GM12864 (cell line): ENCODE data around the gene VKORC1L1.
"Not testable (repeated sequence)": the region's sequence is repeated elsewhere in the genome, so short reads cannot be mapped to it uniquely, and the experiment has no call there.

Source experiments
- DNase-seq: peaks from one replicate; pipeline ENCODE4 v3.0.0-alpha.2; 2011; ENCODE audit warnings: low read depth
- H3K4me3 ChIP-seq: 2 replicates; pipeline ENCODE4 v1.5.1; 2011; ENCODE audit warnings: mild to moderate bottlenecking, low read depth, low read length, control low read depth
- TF ChIP-seq, protein P1 (sequence below): IDR thresholded peaks from 2 replicates; pipeline ENCODE4 v1.5.1; 2011; ENCODE audit warnings: low read depth, mild to moderate bottlenecking, moderate library complexity, low read length, control low read depth, inconsistent platforms; ENCODE audit errors: missing control alignments

VKORC1L1 gene

DNA sequence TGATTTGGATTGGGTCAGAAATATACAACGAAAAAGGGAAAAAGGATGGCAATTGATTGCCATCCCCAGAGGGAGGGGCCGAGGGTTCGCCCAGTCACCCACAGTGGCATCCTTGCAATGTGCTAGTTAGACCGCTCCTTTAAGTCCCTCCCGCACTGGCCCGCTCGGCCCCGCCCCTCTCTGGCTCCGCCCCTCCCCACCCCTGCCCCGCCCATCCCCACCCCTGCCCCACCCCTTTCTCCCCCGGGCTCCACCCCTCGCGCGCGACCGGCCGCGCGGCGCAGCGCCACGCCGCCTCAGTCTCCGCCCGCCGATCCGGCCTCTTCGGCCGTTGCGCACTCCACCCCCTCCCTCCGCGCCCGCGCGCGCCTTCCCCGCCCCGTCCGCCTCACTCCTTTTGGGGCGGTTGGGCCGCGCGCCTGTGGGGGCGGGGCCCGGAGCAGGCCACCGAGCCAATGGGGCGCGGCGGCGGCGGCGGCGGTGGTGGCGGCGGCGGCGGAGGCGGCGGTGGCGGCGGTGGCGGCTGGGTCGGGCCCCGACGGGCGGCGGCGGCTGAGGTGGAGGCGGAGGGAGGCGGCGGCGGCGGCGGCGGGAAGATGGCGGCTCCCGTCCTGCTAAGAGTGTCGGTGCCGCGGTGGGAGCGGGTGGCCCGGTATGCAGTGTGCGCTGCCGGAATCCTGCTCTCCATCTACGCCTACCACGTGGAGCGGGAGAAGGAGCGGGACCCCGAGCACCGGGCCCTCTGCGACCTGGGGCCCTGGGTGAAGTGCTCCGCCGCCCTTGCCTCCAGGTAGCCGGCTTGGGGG lies at the start of gene VKORC1L1:
TSS of gene VKORC1L1 (plus strand) at position 299 of the 806 bp plus-strand sequence. CDS start at position 597, 298 bp downstream.
- peak within 1 kb of the TSS; percentile 91 for H3K4me3 ChIP-seq
- DNase-seq, result peak; percentile 67
- TF ChIP-seq, protein P1, sequence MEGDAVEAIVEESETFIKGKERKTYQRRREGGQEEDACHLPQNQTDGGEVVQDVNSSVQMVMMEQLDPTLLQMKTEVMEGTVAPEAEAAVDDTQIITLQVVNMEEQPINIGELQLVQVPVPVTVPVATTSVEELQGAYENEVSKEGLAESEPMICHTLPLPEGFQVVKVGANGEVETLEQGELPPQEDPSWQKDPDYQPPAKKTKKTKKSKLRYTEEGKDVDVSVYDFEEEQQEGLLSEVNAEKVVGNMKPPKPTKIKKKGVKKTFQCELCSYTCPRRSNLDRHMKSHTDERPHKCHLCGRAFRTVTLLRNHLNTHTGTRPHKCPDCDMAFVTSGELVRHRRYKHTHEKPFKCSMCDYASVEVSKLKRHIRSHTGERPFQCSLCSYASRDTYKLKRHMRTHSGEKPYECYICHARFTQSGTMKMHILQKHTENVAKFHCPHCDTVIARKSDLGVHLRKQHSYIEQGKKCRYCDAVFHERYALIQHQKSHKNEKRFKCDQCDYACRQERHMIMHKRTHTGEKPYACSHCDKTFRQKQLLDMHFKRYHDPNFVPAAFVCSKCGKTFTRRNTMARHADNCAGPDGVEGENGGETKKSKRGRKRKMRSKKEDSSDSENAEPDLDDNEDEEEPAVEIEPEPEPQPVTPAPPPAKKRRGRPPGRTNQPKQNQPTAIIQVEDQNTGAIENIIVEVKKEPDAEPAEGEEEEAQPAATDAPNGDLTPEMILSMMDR, result no peak

DNA sequence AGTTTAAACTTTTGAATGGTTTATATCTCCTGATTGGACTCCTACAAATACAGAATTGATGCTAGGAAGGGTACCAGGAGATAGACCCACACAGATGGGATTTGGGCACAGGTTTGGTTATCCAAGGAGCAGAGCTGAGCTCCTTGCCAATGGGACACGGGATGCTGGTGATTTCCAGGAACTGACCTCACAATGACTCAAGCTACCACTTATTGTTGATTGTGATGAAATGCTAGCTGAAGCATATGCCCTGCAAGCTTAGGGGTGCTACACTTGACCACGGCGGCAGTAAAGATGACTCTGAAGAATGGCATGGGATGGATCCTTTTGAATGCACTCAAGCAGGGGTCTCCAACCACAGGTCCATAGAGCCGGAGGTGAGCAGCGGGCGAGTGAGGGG lies 45.5 kb upstream of the VKORC1L1 start:
- no peak overlapping the region for H3K4me3 ChIP-seq
- DNase-seq, result no peak
- TF ChIP-seq, protein P1, result no peak

DNA sequence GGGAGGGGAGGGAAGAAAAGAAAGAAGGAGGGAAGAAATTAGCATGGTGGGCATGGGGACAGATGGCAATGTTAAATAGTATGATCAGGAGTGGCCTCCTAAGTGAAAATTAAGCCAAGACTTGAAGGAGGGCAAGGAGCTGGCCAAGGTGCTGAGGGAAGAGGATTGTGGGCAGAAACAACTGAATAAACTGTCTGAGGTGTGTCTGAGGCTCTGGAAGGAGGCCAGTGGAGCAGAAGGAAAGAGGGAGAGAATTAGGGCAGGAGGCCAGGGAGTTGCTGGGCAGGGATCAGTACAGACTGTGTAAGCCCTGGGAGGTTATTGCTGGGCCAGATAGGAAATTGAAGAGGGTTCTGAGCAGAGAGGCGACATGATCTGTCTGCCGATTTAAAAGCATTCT lies 40.6 kb upstream of the VKORC1L1 start:
- H3K4me3 ChIP-seq, result no peak overlapping the region
- TF ChIP-seq, protein P1, result no peak
- DNase-seq, result no peak

DNA sequence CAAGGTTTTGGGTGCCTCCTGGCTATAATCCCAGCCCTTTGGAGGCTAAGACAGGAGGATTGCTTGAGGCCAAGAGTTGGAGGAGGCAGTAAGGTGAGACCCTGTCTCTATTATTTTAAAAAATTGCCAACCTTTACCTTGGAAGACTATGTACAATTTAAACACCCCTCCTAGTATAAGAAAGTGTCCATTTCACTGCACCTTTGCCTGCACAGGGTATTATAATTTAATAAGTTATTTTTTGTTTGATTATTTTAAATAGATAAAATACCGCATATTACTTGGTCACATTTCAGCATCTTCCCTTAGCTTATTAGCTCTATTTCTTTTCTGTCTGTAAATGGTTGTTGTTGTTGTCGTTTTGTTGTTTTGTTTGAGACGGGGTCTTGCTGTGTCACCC lies 36.2 kb upstream of the VKORC1L1 start:
- not testable (repeated sequence) for H3K4me3 ChIP-seq, DNase-seq

DNA sequence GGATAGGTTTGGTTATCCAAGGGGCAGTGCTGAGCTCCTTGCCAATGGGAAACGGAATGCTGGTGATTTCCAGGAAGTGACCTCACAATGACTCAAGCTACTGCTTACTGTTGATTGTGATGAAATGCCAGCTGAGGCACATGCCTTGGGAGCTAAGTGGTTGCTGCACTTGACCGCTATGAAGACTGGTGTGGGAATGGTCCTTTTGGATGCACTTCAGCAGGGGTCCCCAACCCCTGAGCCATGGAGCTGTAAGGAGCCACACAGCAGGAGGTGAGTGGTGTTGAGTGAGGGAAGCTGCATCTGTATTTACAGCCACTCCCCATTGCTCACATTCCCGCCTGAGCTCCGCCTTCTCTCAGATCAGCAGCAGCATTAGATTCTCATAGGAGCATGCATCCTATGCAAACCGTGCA lies 35.3 kb upstream of the VKORC1L1 start:
- DNase-seq, result not testable (repeated sequence)

DNA sequence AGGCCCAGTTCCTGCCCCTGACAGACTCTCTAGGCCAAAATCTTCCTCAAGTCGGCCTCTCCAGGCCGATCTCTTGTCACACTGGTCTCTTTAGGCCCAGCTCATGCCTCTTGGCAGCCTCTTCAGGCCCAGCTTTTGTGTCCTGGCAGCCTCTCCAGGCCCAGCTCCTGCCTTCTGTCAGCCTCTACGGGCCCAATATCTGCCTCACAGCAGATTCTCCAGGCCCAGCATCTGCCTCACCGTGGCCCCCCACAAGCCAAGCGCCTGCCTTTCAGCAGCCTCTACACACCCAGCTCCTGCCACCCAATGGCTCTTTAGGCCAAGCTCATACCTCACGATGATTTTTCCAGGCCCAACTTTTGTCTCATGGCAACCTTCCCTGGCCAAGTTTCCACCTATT lies 33.0 kb upstream of the VKORC1L1 start:
- TF ChIP-seq, protein P1, result no peak
- no peak overlapping the region for H3K4me3 ChIP-seq
- DNase-seq, result no peak

More for the DNA sequence above, 35.3 kb upstream of the VKORC1L1 start:
- not testable (repeated sequence) for H3K4me3 ChIP-seq

DNA sequence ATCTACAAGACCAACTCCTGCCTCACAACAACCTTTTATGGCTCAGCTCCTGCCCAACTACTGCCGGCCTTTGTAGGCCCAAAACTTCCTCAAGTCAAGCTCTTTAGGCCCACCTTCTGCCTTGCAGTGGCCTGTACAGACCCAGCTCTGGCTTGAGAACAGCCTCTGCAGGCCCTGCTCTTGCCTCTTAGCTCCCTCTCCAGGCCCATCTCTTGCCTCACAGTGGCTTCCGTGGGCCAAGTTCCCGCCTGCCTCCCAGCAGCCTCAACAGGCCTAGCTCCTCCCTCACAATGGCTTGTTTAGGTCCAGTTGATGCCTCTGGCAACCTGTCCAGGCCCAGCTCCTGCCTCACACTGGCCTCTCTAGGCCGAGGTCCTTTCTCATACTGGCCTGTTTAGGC lies 32.4 kb upstream of the VKORC1L1 start:
- H3K4me3 ChIP-seq, result no peak overlapping the region
- no peak for DNase-seq
- TF ChIP-seq, protein P1, result no peak

DNA sequence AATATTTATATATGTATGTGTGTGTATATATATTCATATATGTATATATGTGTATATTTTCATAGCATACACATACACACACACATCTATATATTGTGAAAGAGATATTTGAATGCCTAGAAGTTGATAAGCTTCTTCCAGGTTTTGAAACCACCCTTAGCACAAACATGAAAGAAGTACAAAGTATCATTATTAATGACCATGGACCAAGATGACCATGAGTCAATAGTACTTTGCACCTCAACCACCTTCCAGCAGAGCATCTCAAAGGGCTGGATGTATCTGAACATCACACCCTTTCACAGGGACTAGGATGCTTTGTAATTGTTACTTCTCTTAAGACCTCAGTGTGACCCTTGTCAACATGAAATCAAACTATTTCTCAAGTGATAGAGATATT lies 29.3 kb upstream of the VKORC1L1 start:
- not testable (repeated sequence) for H3K4me3 ChIP-seq, DNase-seq
